Stomach smooth muscle (tissue), 2 donors: ENCODE data around the gene FRMD4A.
A peak's percentile ranks its signal among the peaks of the same experiment; 100 is the strongest.

Experiments used
- H3K27ac ChIP-seq: one replicate; pipeline ENCODE4 v1.7.0; 2013; ENCODE audit warnings: mild to moderate bottlenecking, low read length, inconsistent platforms
- H3K27me3 ChIP-seq, 2 donors: one replicate each; pipeline ENCODE4 v1.7.0; 2013; ENCODE audit warnings: low read length in 2 of 2; ENCODE audit not compliant: insufficient read depth in 2 of 2, control insufficient read depth in 1 of 2
- H3K36me3 ChIP-seq, 2 donors: one replicate each; pipeline ENCODE4 v1.7.0; 2013; ENCODE audit warnings: low read length in 2 of 2; ENCODE audit not compliant: control insufficient read depth in 2 of 2, insufficient read depth in 2 of 2
- H3K4me1 ChIP-seq: one replicate; pipeline ENCODE4 v1.7.0; 2013; ENCODE audit warnings: low read length; ENCODE audit not compliant: control insufficient read depth, insufficient read depth
- H3K4me3 ChIP-seq, 2 donors: one replicate each; pipeline ENCODE4 v1.7.0; 2013; ENCODE audit warnings: low read length in 2 of 2
- H3K9ac ChIP-seq, 2 donors: one replicate each; pipeline ENCODE4 v1.7.0; 2013; ENCODE audit warnings: low read length in 2 of 2, mild to moderate bottlenecking in 1 of 2
- H3K9me3 ChIP-seq, 2 donors: one replicate each; pipeline ENCODE4 v1.7.0; 2013; ENCODE audit warnings: low read length in 2 of 2; ENCODE audit not compliant: control insufficient read depth in 2 of 2
- donor health status: healthy.
- donor health status: Pancreatic carcinoma.

FRMD4A gene

DNA sequence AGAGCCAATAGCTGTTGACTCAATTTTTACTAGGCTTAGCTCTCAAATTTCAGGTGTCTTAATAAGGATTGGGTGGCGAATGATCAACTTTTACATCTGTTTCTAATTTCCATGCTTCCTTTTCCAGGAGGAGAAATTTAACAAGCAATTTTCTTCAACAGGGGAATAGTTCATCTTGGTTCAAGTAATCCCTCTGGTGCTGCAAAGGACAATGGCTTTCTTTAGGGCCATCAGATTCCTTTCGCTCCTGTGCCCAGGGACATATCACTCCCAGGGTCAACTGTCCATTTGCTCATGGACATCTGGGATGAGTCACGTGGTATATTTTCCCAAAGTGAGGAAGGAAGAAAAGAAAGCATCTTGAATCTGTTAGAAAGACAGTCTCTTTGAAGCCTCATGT, 313.3 kb downstream of the FRMD4A start:
- H3K9ac ChIP-seq = no peak overlapping the region
- H3K4me1 ChIP-seq = no peaks in the 10 kb centered on the region
- peaks cover 0 to 2% of the 10 kb centered on the region in 2 donors for H3K27me3 ChIP-seq
- no peak overlapping the region for H3K4me3 ChIP-seq
- no peak overlapping the region for H3K27ac ChIP-seq
- H3K36me3 ChIP-seq = no peaks in the 10 kb centered on the region
- H3K9me3 ChIP-seq = no peaks in the 10 kb centered on the region

DNA sequence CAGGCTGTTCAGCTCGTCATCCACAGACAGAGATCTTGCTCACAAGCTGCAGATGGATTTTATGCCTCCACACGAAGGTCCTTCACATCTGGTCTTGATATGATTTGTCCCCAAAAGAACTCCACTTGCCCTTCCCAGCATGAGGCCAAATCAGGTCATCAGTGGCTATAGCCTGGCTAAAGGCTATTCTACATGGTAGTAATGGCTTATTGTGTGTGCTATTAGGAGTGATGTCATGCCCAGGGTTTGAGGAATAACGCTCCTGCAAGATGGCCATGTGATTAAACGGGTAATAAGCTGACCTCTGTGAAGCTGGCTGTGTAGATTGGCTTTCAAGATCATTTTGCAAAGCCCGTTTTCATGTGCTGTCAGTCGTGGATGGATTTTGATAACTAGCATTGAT, 313.8 kb downstream of the FRMD4A start:
- Histone ChIP-seq H3K9me3 (no peaks in the 10 kb centered on the region), H3K4me1 (no peaks in the 10 kb centered on the region), H3K27me3 (peaks cover 0 to 2% of the 10 kb centered on the region in 2 donors), H3K27ac (no peak overlapping the region), H3K4me3 (no peak overlapping the region), H3K9ac (no peak overlapping the region), H3K36me3 (no peaks in the 10 kb centered on the region)

DNA sequence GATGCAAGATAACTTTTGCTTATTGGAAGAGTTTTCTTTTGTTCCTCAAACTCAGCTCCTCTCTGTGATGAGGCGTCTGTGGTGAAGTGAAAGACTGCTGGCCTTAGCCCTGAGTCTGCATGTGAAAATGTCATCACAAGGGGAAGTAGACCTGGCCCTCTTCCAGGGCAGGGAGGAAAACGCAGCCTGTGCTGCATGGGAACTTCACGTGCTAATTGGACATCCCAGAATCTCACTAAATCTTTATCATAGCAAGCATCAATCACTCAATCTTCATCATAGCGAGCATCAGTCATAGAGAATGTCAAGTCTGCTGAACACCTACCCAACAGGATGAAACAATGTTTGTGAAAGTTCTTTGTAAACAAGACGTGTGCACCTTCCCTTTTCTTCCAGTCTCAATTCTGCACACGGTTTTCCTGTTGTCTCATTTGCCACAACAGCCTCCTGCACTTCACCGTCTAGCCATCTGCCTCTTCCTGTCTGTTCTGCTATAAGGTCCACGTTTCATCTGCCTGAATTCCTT, 314.6 kb downstream of the FRMD4A start:
- no peaks in the 10 kb centered on the region for H3K36me3 ChIP-seq
- H3K27me3 ChIP-seq = peaks cover 0 to 2% of the 10 kb centered on the region in 2 donors
- no peak overlapping the region for H3K9ac ChIP-seq
- no peak overlapping the region for H3K4me3 ChIP-seq
- no peak overlapping the region for H3K27ac ChIP-seq
- no peaks in the 10 kb centered on the region for H3K4me1 ChIP-seq
- no peaks in the 10 kb centered on the region for H3K9me3 ChIP-seq

DNA sequence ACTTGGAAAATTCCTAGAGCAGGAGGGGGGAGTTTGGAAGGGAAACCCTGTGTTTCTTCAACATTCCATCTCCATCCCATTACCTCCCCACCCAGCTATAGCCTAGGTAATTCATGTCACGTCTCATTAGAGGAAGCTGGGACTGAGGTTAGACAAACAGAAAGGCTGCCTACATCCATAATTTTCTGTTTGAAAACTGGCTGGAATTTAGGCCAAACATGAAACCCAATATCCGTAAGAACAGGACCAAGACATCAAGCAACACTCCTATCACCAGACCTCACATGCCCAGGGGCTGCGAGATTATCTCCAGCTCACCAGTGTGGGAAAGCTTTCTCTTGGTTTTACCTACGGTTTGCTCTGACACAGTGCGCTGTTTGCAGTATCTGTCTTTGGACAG, 316.3 kb downstream of the FRMD4A start:
- peaks cover 2 to 3% of the 10 kb centered on the region in 2 donors for H3K27me3 ChIP-seq
- H3K9ac ChIP-seq = no peak overlapping the region
- H3K36me3 ChIP-seq = no peaks in the 10 kb centered on the region
- H3K4me3 ChIP-seq = no peak overlapping the region
- H3K27ac ChIP-seq = no peak overlapping the region
- H3K4me1 ChIP-seq = peaks cover 2% of the 10 kb centered on the region
- no peaks in the 10 kb centered on the region for H3K9me3 ChIP-seq

DNA sequence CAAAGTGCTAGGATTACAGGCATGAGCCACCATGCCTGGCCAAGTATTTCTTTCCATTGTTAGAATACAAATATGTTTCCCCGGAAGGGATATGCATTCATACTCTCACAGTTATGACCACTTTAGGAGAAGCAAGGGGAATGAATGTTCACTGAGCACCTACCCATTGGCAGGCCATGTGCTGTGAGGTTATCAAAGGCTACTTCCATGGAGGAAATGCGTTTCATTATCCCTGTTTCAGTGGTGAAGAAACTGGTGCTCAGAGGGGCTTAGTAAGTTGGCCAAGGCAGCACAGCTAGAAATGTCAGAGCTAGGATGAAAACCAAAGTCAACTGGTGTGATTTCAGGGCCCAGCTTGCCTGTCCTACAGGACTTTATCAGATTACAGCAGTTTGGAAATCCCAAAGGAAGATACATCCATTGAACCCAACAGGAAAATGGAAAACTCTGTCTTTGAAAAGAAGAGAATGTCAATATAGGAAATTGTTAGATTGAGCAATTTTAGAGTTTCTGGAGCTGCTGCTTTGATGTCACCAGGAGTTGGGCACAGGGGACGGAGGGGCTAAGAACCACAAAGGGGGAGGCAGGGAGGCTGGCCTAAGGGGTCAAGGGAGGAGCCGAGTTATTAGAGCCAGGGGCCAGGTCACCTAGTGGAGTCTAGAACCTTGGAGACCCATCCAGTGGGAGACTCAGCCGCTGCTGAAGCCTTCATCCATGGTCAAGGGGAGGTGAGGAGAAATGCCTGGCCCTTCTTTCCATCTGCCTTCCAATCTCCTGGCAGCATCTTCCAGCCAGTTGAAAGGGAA, 319.8 kb downstream of the FRMD4A start:
- Histone ChIP-seq H3K4me3 (no peak overlapping the region), H3K4me1 (peaks cover 4% of the 10 kb centered on the region), H3K27me3 (peaks cover 2 to 3% of the 10 kb centered on the region in 2 donors), H3K27ac (no peak overlapping the region), H3K36me3 (no peaks in the 10 kb centered on the region), H3K9me3 (no peaks in the 10 kb centered on the region), H3K9ac (no peak overlapping the region)

DNA sequence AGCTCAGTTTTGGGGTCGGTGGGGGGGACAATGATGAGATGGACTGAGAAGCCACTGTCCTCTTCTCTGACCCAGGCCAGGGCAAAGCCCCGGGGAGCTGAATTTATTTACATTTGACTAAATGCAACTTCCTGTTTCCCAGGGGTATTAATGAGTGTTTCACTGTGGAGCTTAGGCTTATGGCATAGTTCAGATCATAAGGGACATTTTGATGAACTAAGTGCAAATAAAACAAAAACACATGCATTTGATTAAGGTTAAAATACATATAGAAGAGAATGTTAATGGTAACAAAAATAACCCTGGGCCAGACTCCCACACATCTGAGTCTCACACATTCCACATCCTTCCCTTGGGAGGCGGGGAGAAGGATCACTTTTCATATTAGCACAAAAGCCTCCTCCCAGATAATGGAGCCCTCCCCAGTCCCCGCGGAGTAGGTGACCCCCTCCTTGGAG, 320.6 kb downstream of the FRMD4A start:
- peak overlapping the region in 1 of 2 donors; percentile 54 for H3K4me3 ChIP-seq
- no peak overlapping the region for H3K27ac ChIP-seq

DNA sequence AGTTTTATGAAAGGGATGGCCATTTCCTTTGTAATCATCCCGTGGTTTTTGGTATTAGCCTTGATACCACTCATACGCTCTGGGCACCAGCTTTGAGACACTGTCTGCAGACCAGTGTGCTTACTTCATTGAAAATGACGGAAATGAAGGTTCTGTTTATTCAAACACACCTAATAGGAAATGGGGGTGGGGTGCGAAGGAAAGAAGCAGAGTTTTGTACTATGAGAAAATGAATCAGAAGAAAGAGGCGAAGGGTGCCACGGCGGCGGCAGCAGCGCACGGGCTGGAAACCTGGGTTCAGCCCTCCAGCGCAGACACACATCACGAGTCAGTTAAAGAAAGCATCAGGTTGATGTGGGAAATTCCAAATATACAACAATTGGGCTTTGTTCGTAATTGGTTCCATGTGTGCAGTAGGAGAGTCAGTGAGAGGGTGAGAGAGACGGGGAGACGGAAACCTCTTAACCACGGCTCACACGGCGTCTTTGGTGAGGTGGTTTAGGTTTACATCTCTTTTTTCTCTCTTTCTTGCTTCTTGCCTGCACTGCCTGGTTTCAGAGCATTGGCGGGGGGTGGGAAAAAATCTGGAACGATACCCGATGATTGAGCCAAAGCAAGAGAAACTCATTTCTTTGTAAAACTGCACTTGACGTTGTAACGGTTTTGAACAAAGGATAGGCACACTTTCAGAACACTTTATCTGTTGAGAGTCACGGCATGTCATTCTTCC, 321.2 kb downstream of the FRMD4A start:
- Histone ChIP-seq H3K4me3 (peak overlapping the region in 1 of 2 donors; percentile 54), H3K27me3 (peaks cover 2 to 3% of the 10 kb centered on the region in 2 donors), H3K36me3 (no peaks in the 10 kb centered on the region), H3K9ac (no peak overlapping the region), H3K4me1 (peaks cover 4% of the 10 kb centered on the region), H3K9me3 (no peaks in the 10 kb centered on the region), H3K27ac (no peak overlapping the region)

More for the DNA sequence above, 320.6 kb downstream of the FRMD4A start:
- Histone ChIP-seq H3K36me3 (no peaks in the 10 kb centered on the region), H3K9me3 (no peaks in the 10 kb centered on the region), H3K9ac (no peak overlapping the region), H3K4me1 (peaks cover 4% of the 10 kb centered on the region), H3K27me3 (peaks cover 2 to 3% of the 10 kb centered on the region in 2 donors)

DNA sequence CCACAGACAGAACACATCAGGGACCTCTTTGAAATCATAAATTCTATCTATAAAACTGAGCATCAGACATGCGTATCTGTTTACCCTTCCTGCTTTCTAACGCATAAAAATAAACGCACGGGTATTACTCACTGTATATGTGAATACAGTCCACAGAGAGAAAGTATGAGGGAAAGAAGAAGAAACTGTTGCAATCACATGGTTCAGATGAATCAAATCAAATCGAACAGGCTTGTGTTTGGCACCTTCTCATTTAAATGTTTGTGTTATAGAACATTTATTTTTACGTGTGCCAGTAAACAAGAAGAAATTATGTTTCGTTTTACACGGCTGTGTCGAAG, 322.0 kb downstream of the FRMD4A start:
- Histone ChIP-seq H3K9me3 (no peaks in the 10 kb centered on the region), H3K4me3 (peak overlapping the region; percentile 36 to 62), H3K4me1 (peaks cover 4% of the 10 kb centered on the region), H3K27ac (no peak overlapping the region), H3K9ac (no peak overlapping the region), H3K36me3 (no peaks in the 10 kb centered on the region), H3K27me3 (peaks cover 2 to 3% of the 10 kb centered on the region in 2 donors)

DNA sequence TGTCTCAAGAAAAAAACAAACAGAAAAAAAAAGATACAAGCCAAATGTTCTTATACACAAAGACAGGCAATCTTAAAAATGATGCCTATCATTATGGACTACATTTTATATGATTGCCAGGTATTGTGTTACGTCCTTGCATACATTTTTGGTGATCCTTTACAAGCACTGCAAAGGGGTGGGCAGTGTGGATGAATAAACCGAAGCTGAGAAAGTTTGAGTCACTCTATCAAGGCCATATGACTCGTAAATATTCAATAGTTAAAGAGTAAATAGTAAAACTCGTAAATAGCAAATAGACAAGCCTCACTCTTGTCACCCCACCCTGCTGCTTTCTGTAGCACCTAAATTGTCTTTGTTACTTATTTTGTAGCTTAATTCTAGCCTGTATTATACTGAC, 326.2 kb downstream of the FRMD4A start:
- Histone ChIP-seq H3K4me3 (no peak overlapping the region), H3K9me3 (no peaks in the 10 kb centered on the region), H3K9ac (no peak overlapping the region), H3K36me3 (no peaks in the 10 kb centered on the region), H3K27ac (no peak overlapping the region), H3K4me1 (peaks cover 3% of the 10 kb centered on the region), H3K27me3 (no peaks in the 10 kb centered on the region)

DNA sequence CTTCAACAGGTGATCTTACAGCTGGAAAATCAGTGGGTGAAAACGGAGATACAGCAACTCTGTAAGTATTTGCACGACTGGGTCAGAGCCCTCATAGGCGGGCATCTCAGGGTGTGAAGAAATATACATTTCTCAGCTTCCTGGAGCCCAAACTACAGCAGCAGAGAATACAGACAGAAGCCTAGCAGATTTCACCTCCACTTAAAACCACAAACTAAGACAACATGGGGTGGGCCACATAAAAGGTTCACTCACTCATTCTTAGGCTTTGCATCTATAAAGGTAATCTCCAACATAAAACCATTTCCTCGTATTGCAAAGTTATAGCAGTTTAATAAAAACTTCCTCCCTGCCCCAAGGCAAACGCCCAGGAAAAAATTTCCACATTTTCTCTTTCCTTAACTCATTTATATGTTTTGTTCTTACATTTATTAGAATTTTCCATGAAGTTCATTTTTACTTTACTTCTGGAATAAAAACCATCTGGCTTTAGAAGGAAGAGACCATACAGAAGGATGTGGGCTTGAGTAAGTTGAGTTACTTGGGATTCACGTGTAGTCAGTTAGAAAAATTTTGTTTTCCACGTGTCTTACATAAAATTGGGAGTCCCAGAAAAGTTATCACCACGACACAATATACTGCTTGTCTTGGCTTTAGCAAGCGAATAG, 327.1 kb downstream of the FRMD4A start:
- H3K4me3 ChIP-seq = no peak overlapping the region
- peaks cover 2% of the 10 kb centered on the region for H3K4me1 ChIP-seq
- no peaks in the 10 kb centered on the region for H3K9me3 ChIP-seq

More for the DNA sequence above, 327.1 kb downstream of the FRMD4A start:
- no peaks in the 10 kb centered on the region for H3K27me3 ChIP-seq
- no peak overlapping the region for H3K27ac ChIP-seq
- H3K36me3 ChIP-seq = no peaks in the 10 kb centered on the region
- no peak overlapping the region for H3K9ac ChIP-seq
